K562 (cell line): ENCODE measurements around the gene ZMIZ1. TPM values are rescaled to one million over a fixed set of nuclear protein-coding genes. Genes with fewer than 3 reads are reported as not detected.
A peak's percentile ranks its signal among the peaks of the same experiment; 100 is the strongest.

ENCODE experiments used
- ARID1B ChIP-seq: fragments of 450-650 bp; IDR thresholded peaks from 2 replicates; pipeline ENCODE4 v1.6.1; 2016; ENCODE audit warnings: antibody characterized with exemption, mild to moderate bottlenecking, inconsistent platforms
- ATF1 ChIP-seq, 2 experiments: fragments of 450-650 bp in 1 of 2; IDR thresholded peaks; 2 replicates each; pipeline ENCODE4 v1.6.1; 2016; ENCODE audit warnings: missing compliant biosample characterization in 1 of 2, missing genetic modification characterization in 1 of 2
- BCL6 ChIP-seq: fragments of 250-450 bp; sonication (Bioruptor Pico); IDR thresholded peaks from 2 replicates; pipeline ENCODE4 v1.4.0; 2020
- CBX1 ChIP-seq: sonication (generic); IDR thresholded peaks from 2 replicates; pipeline ENCODE4 v1.6.1; 2016; ENCODE audit warnings: antibody characterized with exemption, low read depth, mild to moderate bottlenecking
- CBX3 ChIP-seq, 2 experiments: IDR thresholded peaks; 1 replicate in 1 of 2; 2 replicates in 1 of 2; pipeline ENCODE4 v1.6.1; 2012; ENCODE audit warnings: inconsistent platforms in 2 of 2, low read length in 2 of 2, borderline replicate concordance in 1 of 2, control low read depth in 1 of 2
- CHD4 ChIP-seq: fragments of 200-600 bp; sonication (generic); IDR thresholded peaks from 3 replicates; pipeline ENCODE4 v1.6.1; 2012; ENCODE audit warnings: low read depth, mild to moderate bottlenecking, mixed read lengths, low read length, inconsistent platforms; ENCODE audit not compliant: insufficient read depth, insufficient replicate concordance, poor library complexity, severe bottlenecking
- DACH1 ChIP-seq: fragments of 450-650 bp; IDR thresholded peaks from 2 replicates; pipeline ENCODE4 v1.6.1; 2018; ENCODE audit not compliant: partially characterized antibody
- DPF2 ChIP-seq: fragments of 450-650 bp; IDR thresholded peaks from 2 replicates; pipeline ENCODE4 v1.6.1; 2016
- ELF2 ChIP-seq: fragments of 250-450 bp; sonication (Bioruptor Pico); IDR thresholded peaks from 2 replicates; pipeline ENCODE4 v1.5.0; 2021; ENCODE audit warnings: mild to moderate bottlenecking
- KLF6 ChIP-seq: fragments of 250-450 bp; sonication (Bioruptor Pico); IDR thresholded peaks from 2 replicates; pipeline ENCODE4 v1.4.0; 2020; ENCODE audit warnings: mild to moderate bottlenecking, moderate library complexity, borderline replicate concordance
- MXI1 ChIP-seq: IDR thresholded peaks from 2 replicates; pipeline ENCODE4 v1.6.1; 2011; ENCODE audit warnings: low read depth, mild to moderate bottlenecking, improper control_type of control experiment, low read length
- NR2F6 ChIP-seq: fragments of 450-650 bp; formaldehyde crosslinking; IDR thresholded peaks from 2 replicates; pipeline ENCODE4 v1.4.0; 2020; ENCODE audit warnings: mild to moderate bottlenecking
- POLR3G ChIP-seq: IDR thresholded peaks from 2 replicates; pipeline ENCODE4 v1.6.1; 2011; ENCODE audit not compliant: insufficient read length, insufficient replicate concordance; ENCODE audit errors: extremely low read depth
- SMARCE1 ChIP-seq: fragments of 450-650 bp; IDR thresholded peaks from 2 replicates; pipeline ENCODE4 v1.7.1; 2016; ENCODE audit warnings: mild to moderate bottlenecking
- TOE1 ChIP-seq, 2 experiments: fragments of 450-650 bp in 1 of 2; sonication (generic) in 1 of 2; formaldehyde crosslinking in 1 of 2; IDR thresholded peaks; 2 replicates each; pipeline versions ENCODE4 v1.7.1 to v1.8.0; 2016 to 2022; ENCODE audit warnings: borderline replicate concordance in 2 of 2, mild to moderate bottlenecking in 2 of 2, antibody characterized with exemption in 1 of 2, inconsistent platforms in 1 of 2, low read depth in 1 of 2, missing genetic modification reagents in 1 of 2, moderate library complexity in 1 of 2
- ZC3H8 ChIP-seq: fragments of 450-650 bp; IDR thresholded peaks from 2 replicates; pipeline ENCODE4 v1.6.1; 2017
- ZKSCAN1 ChIP-seq: fragments of 150-350 bp; IDR thresholded peaks from 2 replicates; pipeline ENCODE4 v1.6.1; 2016; ENCODE audit warnings: low read depth, low read length
- ZNF766 ChIP-seq: fragments of 200-800 bp; sonication (Bioruptor generic); conservative IDR thresholded peaks from 2 replicates; pipeline ENCODE4 v1.6.1; 2016; ENCODE audit warnings: missing genetic modification characterization, missing compliant biosample characterization
- polyA plus RNA-seq, 8 experiments: library from polyadenylated mRNA; depleted of rRNA in 4 of 8; stranded (reverse) in 5 of 8; unstranded in 3 of 8; fragments of >200 nt; fragmentation: Nextera tagmentation in 2 of 8; fragmentation: Illumina TruSeq in 1 of 8; extraction: Ambion mirVana in 2 of 8; extraction: Trizol in 1 of 8; gene quantifications; 2 replicates each; pipeline versions ENCODE4 v1.2.1 to v1.2.3, GENCODE V29; 2011 to 2014; ENCODE audit warnings: inconsistent platforms in 1 of 8, missing spikeins in 1 of 8
- total RNA-seq, 7 experiments: library from RNA; depleted of rRNA in 6 of 7; stranded (reverse); fragments of >200 nt in 6 of 7; fragmentation: Illumina TruSeq in 2 of 7; extraction: Trizol in 2 of 7; gene quantifications; 2 replicates each; pipeline versions ENCODE4 v1.2.1 to v1.2.3, GENCODE V29; 2011 to 2021; ENCODE audit warnings: low replicate concordance in 1 of 7
- TF ChIP-seq, protein P1 (sequence below): fragments of 450-650 bp; formaldehyde crosslinking; IDR thresholded peaks from 2 replicates; pipeline ENCODE4 v1.4.0; 2022; ENCODE audit warnings: missing genetic modification characterization
- TF ChIP-seq, protein P2 (sequence below): fragments of 250-450 bp; sonication (Bioruptor Pico); IDR thresholded peaks from 2 replicates; pipeline ENCODE4 v1.6.1; 2021; ENCODE audit warnings: mild to moderate bottlenecking
- TF ChIP-seq, protein P3 (sequence below): fragments of 150-350 bp; IDR thresholded peaks from 2 replicates; pipeline ENCODE4 v1.6.1; 2014; ENCODE audit warnings: low read depth, mild to moderate bottlenecking, low read length, borderline replicate concordance
- TF ChIP-seq, protein P4 (sequence below): fragments of 450-650 bp; formaldehyde crosslinking; IDR thresholded peaks from 2 replicates; pipeline ENCODE4 v1.4.0; 2020; ENCODE audit warnings: mild to moderate bottlenecking, moderate library complexity

ZMIZ1 gene
- total and polyA plus RNA-seq, 9 of the 15 experiments (the other 6 are each of a cell fraction or from before 2014, with no cell fraction given), result 1.0 to 37.3 (median 4.3) TPM

DNA sequence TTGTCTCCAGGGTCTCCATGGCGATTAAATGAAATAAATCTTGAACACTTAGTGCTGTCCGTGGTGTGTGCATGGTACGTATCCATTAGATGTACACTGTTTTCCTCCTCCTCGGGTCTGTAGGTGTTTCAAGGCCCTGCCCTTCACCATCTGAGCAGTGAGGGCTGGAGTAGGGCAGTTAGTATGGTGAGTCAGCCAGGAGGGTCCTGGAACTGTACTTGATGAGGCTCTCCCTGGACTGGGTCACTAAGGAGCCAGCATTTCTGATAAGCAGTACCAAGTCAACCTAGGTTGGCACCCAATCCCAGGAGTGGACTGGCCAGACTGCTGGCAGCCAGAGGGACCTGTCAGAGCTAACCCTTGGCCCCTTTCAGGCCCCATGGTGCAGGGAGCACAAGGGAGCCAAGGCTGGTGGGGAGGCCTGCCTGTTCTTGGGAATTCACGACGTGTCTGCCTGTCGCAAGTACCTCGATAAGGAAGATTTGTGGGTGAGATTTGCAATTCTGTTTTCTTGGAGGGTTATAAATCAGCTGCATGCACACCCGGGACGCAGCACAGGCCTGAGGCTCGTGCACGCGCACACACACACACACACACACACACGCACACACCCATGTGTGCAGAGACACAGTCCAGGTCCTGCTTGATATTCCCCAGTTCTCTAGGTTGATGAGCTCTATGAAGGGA, 114.2 kb downstream of the ZMIZ1 start (continued):
- TF ChIP-seq, protein P1, sequence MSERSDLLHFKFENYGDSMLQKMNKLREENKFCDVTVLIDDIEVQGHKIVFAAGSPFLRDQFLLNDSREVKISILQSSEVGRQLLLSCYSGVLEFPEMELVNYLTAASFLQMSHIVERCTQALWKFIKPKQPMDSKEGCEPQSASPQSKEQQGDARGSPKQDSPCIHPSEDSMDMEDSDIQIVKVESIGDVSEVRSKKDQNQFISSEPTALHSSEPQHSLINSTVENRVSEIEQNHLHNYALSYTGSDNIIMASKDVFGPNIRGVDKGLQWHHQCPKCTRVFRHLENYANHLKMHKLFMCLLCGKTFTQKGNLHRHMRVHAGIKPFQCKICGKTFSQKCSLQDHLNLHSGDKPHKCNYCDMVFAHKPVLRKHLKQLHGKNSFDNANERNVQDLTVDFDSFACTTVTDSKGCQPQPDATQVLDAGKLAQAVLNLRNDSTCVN, result 0 out of 2 replicates have a peak, but pooled peaks have one; percentile 36
- TF ChIP-seq, protein P2, sequence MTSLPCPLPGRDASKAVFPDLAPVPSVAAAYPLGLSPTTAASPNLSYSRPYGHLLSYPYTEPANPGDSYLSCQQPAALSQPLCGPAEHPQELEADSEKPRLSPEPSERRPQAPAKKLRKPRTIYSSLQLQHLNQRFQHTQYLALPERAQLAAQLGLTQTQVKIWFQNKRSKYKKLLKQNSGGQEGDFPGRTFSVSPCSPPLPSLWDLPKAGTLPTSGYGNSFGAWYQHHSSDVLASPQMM (CRISPR knock-in tag), result no peak
- 0 out of 2 replicates have a peak, but pooled peaks have one; percentile 13 for TF ChIP-seq BCL6 (CRISPR knock-in tag)
- no peak for TF ChIP-seq CBX3 (IDR thresholded peaks at IDR 0.05; ENCODE audit: borderline replicate concordance in 1 of 2, low read length in 2 of 2)
- peak; percentile 80 for TF ChIP-seq ZNF766 (CRISPR knock-in tag)
- TF ChIP-seq POLR3G, result no peak
- peak; percentile 42; the same call in 1 of the 2 replicates for TF ChIP-seq KLF6 (CRISPR knock-in tag)
- TF ChIP-seq DPF2, result peak; percentile 67
- no peak for TF ChIP-seq TOE1 (IDR thresholded peaks at IDR 0.05; ENCODE audit: borderline replicate concordance)
- TF ChIP-seq TOE1 (CRISPR knock-in tag; IDR thresholded peaks at IDR 0.05; ENCODE audit: borderline replicate concordance, low read depth), result no peak
- peak; percentile 86 for TF ChIP-seq ARID1B
- TF ChIP-seq DACH1, result peak; percentile 16
- no peak for TF ChIP-seq ZKSCAN1
- peak; percentile 80; the same call in 1 of the 2 replicates for TF ChIP-seq SMARCE1
- TF ChIP-seq, protein P3, sequence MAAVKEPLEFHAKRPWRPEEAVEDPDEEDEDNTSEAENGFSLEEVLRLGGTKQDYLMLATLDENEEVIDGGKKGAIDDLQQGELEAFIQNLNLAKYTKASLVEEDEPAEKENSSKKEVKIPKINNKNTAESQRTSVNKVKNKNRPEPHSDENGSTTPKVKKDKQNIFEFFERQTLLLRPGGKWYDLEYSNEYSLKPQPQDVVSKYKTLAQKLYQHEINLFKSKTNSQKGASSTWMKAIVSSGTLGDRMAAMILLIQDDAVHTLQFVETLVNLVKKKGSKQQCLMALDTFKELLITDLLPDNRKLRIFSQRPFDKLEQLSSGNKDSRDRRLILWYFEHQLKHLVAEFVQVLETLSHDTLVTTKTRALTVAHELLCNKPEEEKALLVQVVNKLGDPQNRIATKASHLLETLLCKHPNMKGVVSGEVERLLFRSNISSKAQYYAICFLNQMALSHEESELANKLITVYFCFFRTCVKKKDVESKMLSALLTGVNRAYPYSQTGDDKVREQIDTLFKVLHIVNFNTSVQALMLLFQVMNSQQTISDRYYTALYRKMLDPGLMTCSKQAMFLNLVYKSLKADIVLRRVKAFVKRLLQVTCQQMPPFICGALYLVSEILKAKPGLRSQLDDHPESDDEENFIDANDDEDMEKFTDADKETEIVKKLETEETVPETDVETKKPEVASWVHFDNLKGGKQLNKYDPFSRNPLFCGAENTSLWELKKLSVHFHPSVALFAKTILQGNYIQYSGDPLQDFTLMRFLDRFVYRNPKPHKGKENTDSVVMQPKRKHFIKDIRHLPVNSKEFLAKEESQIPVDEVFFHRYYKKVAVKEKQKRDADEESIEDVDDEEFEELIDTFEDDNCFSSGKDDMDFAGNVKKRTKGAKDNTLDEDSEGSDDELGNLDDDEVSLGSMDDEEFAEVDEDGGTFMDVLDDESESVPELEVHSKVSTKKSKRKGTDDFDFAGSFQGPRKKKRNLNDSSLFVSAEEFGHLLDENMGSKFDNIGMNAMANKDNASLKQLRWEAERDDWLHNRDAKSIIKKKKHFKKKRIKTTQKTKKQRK, result no peak
- TF ChIP-seq ATF1 (CRISPR knock-in tag; IDR thresholded peaks at IDR 0.05), result no peak
- TF ChIP-seq ATF1 (tag; IDR thresholded peaks at IDR 0.05), result peak; percentile 60
- TF ChIP-seq ELF2 (CRISPR knock-in tag), result peak; percentile 72; the same call in 1 of the 2 replicates
- TF ChIP-seq, protein P4, sequence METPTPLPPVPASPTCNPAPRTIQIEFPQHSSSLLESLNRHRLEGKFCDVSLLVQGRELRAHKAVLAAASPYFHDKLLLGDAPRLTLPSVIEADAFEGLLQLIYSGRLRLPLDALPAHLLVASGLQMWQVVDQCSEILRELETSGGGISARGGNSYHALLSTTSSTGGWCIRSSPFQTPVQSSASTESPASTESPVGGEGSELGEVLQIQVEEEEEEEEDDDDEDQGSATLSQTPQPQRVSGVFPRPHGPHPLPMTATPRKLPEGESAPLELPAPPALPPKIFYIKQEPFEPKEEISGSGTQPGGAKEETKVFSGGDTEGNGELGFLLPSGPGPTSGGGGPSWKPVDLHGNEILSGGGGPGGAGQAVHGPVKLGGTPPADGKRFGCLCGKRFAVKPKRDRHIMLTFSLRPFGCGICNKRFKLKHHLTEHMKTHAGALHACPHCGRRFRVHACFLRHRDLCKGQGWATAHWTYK (CRISPR knock-in tag), result peak; percentile 20; the same call in 1 of the 2 replicates
- no peak for TF ChIP-seq ZC3H8
- no peak for TF ChIP-seq NR2F6
- peak; percentile 21; the same call in 1 of the 2 replicates for TF ChIP-seq CBX1
- no peak for TF ChIP-seq CHD4
- no peak for TF ChIP-seq MXI1
